Right renal pelvis (tissue), 4 donors: ENCODE data around the gene RAG2. TPM values are rescaled to one million over a fixed set of nuclear protein-coding genes. Genes with fewer than 3 reads are reported as not detected.
"Not testable (repeated sequence)": the region's sequence is repeated elsewhere in the genome, so short reads cannot be mapped to it uniquely, and the experiment has no call there.

ENCODE experiments used
- DNase-seq, 4 donors: peaks; one replicate each; pipeline ENCODE4 v3.0.0-alpha.2; 2013; ENCODE audit warnings: low read depth in 4 of 4, low spot score in 3 of 4, missing footprints in 1 of 4
- polyA plus RNA-seq, 4 donors: library from polyadenylated mRNA; unstranded; fragments of 120-200 nt; gene quantifications; one replicate each; pipeline ENCODE4 v1.2.1, GENCODE V29; 2013; ENCODE audit not compliant: insufficient read length in 4 of 4

RAG2 gene
- polyA plus RNA-seq, 4 donors = 0.33 to 1.00 (median 0.63) TPM

- no peak for DNase-seq
These were observed 40.0 kb downstream of the RAG2 start for GRCh38 chr11:36557991-36558390.

GRCh38 chr11:36557390-36557789, 40.6 kb downstream of the RAG2 start:
- not testable (repeated sequence) for DNase-seq

- DNase-seq = no peak
These were observed 47.5 kb downstream of the RAG2 start for GRCh38 chr11:36550385-36551115.

Other genes starting within 250 kb of the RAG2 start
- gene TRAF6, start 88.0 kb downstream of the RAG2 start, polyA plus RNA-seq = 10 to 100 TPM; 13.0 to 17.7 (median 15.8) TPM
- gene RAG1, start 30.2 kb downstream of the RAG2 start, polyA plus RNA-seq = 1 to 10 TPM; 2.9 to 4.2 (median 3.6) TPM
- 10 to 100 TPM; 54.8 to 64.2 (median 60.3) TPM for gene IFTAP, start 3.7 kb downstream of the RAG2 start, polyA plus RNA-seq